ENCODE data around the gene RPRD2.

GRCh38 chr1:150321826-150322166 is 42.2 kb upstream of the RPRD2 start:
- no peak for TF ChIP-seq CTCF (IDR thresholded peaks at IDR 0.05)
- no peak for TF ChIP-seq POLR2AphosphoS5 (IDR thresholded peaks at IDR 0.05)
